ENCODE data around the gene ACSM6. TPM values are rescaled to one million over a fixed set of nuclear protein-coding genes. Genes with fewer than 3 reads are reported as not detected.

The ACSM6 gene
- total and polyA plus RNA-seq, 11 donors = 0.20 to 0.25 TPM; not detected in 9

GRCh38 chr10:95233377-95234034 is 39.5 kb downstream of the ACSM6 start:
- Histone ChIP-seq H3K36me3 (peaks cover 0 to 67% (median 43%) of the 10 kb centered on the region in 9 donors), H3K9me3 (no peaks in the 10 kb centered on the region), H3K27ac (no peak overlapping the region), H3K4me3 (no peak overlapping the region), H3K27me3 (no peaks in the 10 kb centered on the region), H3K4me1 (peaks cover 0 to 13% (median 0%) of the 10 kb centered on the region in 12 donors)
- ATAC-seq (no peak), DNase-seq (no peak)
- TF ChIP-seq CTCF (IDR thresholded peaks at IDR 0.05) = no peak
- no peak for TF ChIP-seq POLR2A (IDR thresholded peaks at IDR 0.05)
- intact Hi-C loops (cut with DNase I) = no loop called here
- WGBS, 4 donors = 85 to 97% (median 89%) methylated on average over 2 of the region's 2 CpGs

GRCh38 chr10:95234951-95235350 is 40.9 kb downstream of the ACSM6 start:
- no peaks in the 10 kb centered on the region for H3K9me3 ChIP-seq
- no peak overlapping the region for H3K4me3 ChIP-seq
- no peak for TF ChIP-seq CTCF (IDR thresholded peaks at IDR 0.05)
- TF ChIP-seq POLR2A (IDR thresholded peaks at IDR 0.05) = no peak
- peaks cover 0 to 13% (median 0%) of the 10 kb centered on the region in 12 donors for H3K4me1 ChIP-seq
- DNase-seq = no peak
- H3K27me3 ChIP-seq = no peaks in the 10 kb centered on the region
- H3K36me3 ChIP-seq = peaks cover 0 to 80% (median 56%) of the 10 kb centered on the region in 9 donors
- no peak for ATAC-seq
- H3K27ac ChIP-seq = no peak overlapping the region
- 75 to 83% (median 78%) methylated on average over 5 of the region's 5 CpGs for WGBS, 4 donors
- intact Hi-C loops (cut with DNase I) = no loop called here

GRCh38 chr10:95235676-95236067 is 41.6 kb downstream of the ACSM6 start:
- WGBS, 4 donors = 77 to 91% (median 88%) methylated on average over 3 of the region's 3 CpGs
- peaks cover 0 to 87% (median 63%) of the 10 kb centered on the region in 9 donors for H3K36me3 ChIP-seq
- no peak overlapping the region for H3K4me3 ChIP-seq
- ATAC-seq (no peak), DNase-seq (no peak)
- H3K27me3 ChIP-seq = no peaks in the 10 kb centered on the region
- TF ChIP-seq POLR2A (IDR thresholded peaks at IDR 0.05) = no peak
- TF ChIP-seq CTCF (IDR thresholded peaks at IDR 0.05) = no peak
- no peaks in the 10 kb centered on the region for H3K9me3 ChIP-seq
- no peak overlapping the region for H3K27ac ChIP-seq
- intact Hi-C loops (cut with DNase I) = no loop called here
- peaks cover 0 to 10% (median 0%) of the 10 kb centered on the region in 12 donors for H3K4me1 ChIP-seq

GRCh38 chr10:95236068-95236903 is 42.2 kb downstream of the ACSM6 start:
- H3K27ac ChIP-seq = peak overlapping the region in 1 of 12 donors; percentile 11
- no peaks in the 10 kb centered on the region for H3K9me3 ChIP-seq
- H3K36me3 ChIP-seq = peaks cover 0 to 94% (median 69%) of the 10 kb centered on the region in 9 donors
- intact Hi-C loops (cut with DNase I) = no loop called here
- DNase-seq (no peak), ATAC-seq (peak; percentile 6 to 62 (median 40))
- peaks cover 0 to 10% (median 0%) of the 10 kb centered on the region in 12 donors for H3K4me1 ChIP-seq
- no peaks in the 10 kb centered on the region for H3K27me3 ChIP-seq
- WGBS, 4 donors = 72 to 86% (median 78%) methylated on average over 5 to 6 of the region's 6 CpGs
- TF ChIP-seq POLR2A (IDR thresholded peaks at IDR 0.05) (no peak), CTCF (IDR thresholded peaks at IDR 0.05) (no peak)
- H3K4me3 ChIP-seq = no peak overlapping the region

Measured in heart left ventricle (tissue), 16 donors.